ENCODE data around the gene COG1. TPM values are rescaled to one million over a fixed set of nuclear protein-coding genes. Genes with fewer than 3 reads are reported as not detected.

Gene COG1
- total RNA-seq, 2 experiments from 2014 or later = 83.0 to 86.2 TPM

DNA sequence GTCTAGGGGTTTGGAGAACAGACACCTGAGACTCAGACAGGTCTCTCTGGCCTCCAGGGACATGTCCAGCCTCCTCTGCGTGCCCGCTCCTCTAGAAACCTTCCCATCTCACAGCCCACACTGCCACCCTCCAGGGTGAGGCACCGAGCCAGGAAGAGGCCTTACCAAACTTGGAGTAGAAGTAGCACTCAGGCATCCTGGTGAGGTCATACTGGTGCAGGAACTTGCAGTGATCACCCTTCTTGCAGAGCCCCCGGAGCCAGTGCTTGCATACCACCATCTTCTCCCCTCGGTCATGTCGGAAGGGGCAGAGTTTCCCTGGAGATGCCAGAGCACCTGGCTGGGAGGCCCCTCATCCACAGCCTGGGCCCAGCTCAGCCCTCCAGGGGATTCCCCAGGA lies 64.7 kb downstream of the COG1 start:
- DNase-seq (no peak), ATAC-seq (ENCODE audit: poor library complexity) (no peak)
- ChIA-PET POLR2A (no interaction called here), CTCF (no interaction called here)
- H3K27ac Mint-ChIP-seq = no peak overlapping the region
- Histone ChIP-seq H3K27ac (ENCODE audit: low read depth in 1 of 2, low read length in 2 of 2) (no peak overlapping the region), H3K36me3 (ENCODE audit: insufficient read depth, low read length) (no peaks in the 10 kb centered on the region), H3K27me3 (ENCODE audit: control insufficient read depth in 1 of 2, insufficient read depth in 2 of 2, low read length in 2 of 2) (no peaks in the 10 kb centered on the region), H3K9me3 (ENCODE audit: control insufficient read depth in 1 of 2, insufficient read depth in 1 of 2, low read length in 2 of 2) (no peaks in the 10 kb centered on the region), H3K4me3 (ENCODE audit: low read length) (no peak overlapping the region), H3K4me1 (ENCODE audit: insufficient read depth, low read length) (peaks cover 6% of the 10 kb centered on the region)
- H3K9me3 Mint-ChIP-seq = no peaks in the 10 kb centered on the region
- H3K4me3 Mint-ChIP-seq = no peak overlapping the region
- intact Hi-C loops (cut with DNase I, micrococcal nuclease) = loop anchor here in 1 of 2 experiments (5.0 to 10.0 kb wide), 4 partner anchors 457 to 920 kb away; no protein-coding TSS in a partner anchor
- H3K36me3 Mint-ChIP-seq (ENCODE audit: low read depth) = no peaks in the 10 kb centered on the region
- TF ChIP-seq, protein P1, sequence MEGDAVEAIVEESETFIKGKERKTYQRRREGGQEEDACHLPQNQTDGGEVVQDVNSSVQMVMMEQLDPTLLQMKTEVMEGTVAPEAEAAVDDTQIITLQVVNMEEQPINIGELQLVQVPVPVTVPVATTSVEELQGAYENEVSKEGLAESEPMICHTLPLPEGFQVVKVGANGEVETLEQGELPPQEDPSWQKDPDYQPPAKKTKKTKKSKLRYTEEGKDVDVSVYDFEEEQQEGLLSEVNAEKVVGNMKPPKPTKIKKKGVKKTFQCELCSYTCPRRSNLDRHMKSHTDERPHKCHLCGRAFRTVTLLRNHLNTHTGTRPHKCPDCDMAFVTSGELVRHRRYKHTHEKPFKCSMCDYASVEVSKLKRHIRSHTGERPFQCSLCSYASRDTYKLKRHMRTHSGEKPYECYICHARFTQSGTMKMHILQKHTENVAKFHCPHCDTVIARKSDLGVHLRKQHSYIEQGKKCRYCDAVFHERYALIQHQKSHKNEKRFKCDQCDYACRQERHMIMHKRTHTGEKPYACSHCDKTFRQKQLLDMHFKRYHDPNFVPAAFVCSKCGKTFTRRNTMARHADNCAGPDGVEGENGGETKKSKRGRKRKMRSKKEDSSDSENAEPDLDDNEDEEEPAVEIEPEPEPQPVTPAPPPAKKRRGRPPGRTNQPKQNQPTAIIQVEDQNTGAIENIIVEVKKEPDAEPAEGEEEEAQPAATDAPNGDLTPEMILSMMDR (IDR thresholded peaks at IDR 0.05) = no peak
- no peaks in the 10 kb centered on the region for H3K4me1 Mint-ChIP-seq (ENCODE audit: low read depth)
- H3K27me3 Mint-ChIP-seq = no peaks in the 10 kb centered on the region

Other genes starting within 250 kb of the COG1 start
- 10 to 100 TPM in 1 of 2 experiments, 1 to 10 TPM in 1; 9.7 to 12.2 TPM for gene SLC39A11, start 100.4 kb upstream of the COG1 start, total RNA-seq
- gene SSTR2, start 28.0 kb upstream of the COG1 start, total RNA-seq = not detected
- gene CPSF4L, start 68.8 kb downstream of the COG1 start, total RNA-seq = not detected
- 1 to 10 TPM; 2.9 to 3.5 TPM for gene CDC42EP4, start 118.9 kb downstream of the COG1 start, total RNA-seq